Heart right ventricle (tissue), 16 donors: ENCODE measurements around the gene LARGE1. TPM values are rescaled to one million over a fixed set of nuclear protein-coding genes. Genes with fewer than 3 reads are reported as not detected.

Experiments used
- ATAC-seq, 8 donors: fragments of 200-7000 bp; cut with Tn5 transposase; one replicate each; pipeline ENCODE4 v1.9.1; 2020; ENCODE audit warnings: mild to moderate bottlenecking in 8 of 8, moderate library complexity in 8 of 8, moderate number of reproducible peaks in 1 of 8
- DNase-seq, 2 donors: peaks; one replicate each; pipeline ENCODE4 v3.0.0-alpha.2; 2020
- H3K27ac ChIP-seq, 10 donors: fragments of 200-600 bp; sonication (generic) in 2 of 10; one replicate each; pipeline versions ENCODE4 v1.5.0 to v1.8.0; 2020 to 2022; ENCODE audit warnings: mild to moderate bottlenecking in 3 of 10
- H3K27me3 ChIP-seq, 7 donors: fragments of 200-600 bp; one replicate each; pipeline ENCODE4 v1.8.0; 2021 to 2022; ENCODE audit warnings: mild to moderate bottlenecking in 2 of 7
- H3K36me3 ChIP-seq, 9 donors: fragments of 200-600 bp; sonication (generic) in 1 of 9; one replicate each; pipeline versions ENCODE4 v1.5.0 to v1.8.0; 2020 to 2022; ENCODE audit warnings: mild to moderate bottlenecking in 2 of 9
- H3K4me1 ChIP-seq, 9 donors: fragments of 200-600 bp; sonication (generic) in 1 of 9; one replicate each; pipeline versions ENCODE4 v1.5.0 to v1.8.0; 2020 to 2022; ENCODE audit warnings: mild to moderate bottlenecking in 4 of 9
- H3K4me3 ChIP-seq, 10 donors: fragments of 200-600 bp; sonication (generic) in 2 of 10; one replicate each; pipeline versions ENCODE4 v1.5.0 to v1.8.0; 2020 to 2022; ENCODE audit warnings: mild to moderate bottlenecking in 7 of 10, moderate library complexity in 2 of 10
- H3K9me3 ChIP-seq, 11 donors: fragments of 200-600 bp in 10 of 11; sonication (generic) in 2 of 11; one replicate each; pipeline versions ENCODE4 v1.5.0 to v1.8.0; 2013 to 2022; ENCODE audit warnings: mild to moderate bottlenecking in 2 of 11, control low read depth in 1 of 11, moderate library complexity in 1 of 11
- WGBS, 2 donors: extraction: QIAGEN DNeasy Blood & Tissue Kit; methylation state at CpG; one replicate each; pipeline ENCODE4 v1.1.7; 2013; ENCODE audit warnings: inconsistent platforms in 1 of 2; 5-methylcytosine and 5-hydroxymethylcytosine counted together
- intact Hi-C, 10 donors: fragments of 100-400 bp; cut with DNase I; formaldehyde crosslinking; loops; one replicate each; pipeline versions ENCODE4 v1.11.1 to v1.14.2; 2022
- polyA plus RNA-seq, 2 donors: library from polyadenylated mRNA; stranded (reverse); fragments of 200-250 nt; gene quantifications; one replicate each; pipeline ENCODE4 v1.2.3, GENCODE V29; 2013
- total RNA-seq, 10 donors: library from RNA; stranded (reverse); fragmentation: NEBNext Ultra II Directional in 3 of 10; extraction: Animal tissue kit (Norgen Biotek cat#: 25700) in 3 of 10; gene quantifications; one replicate each; pipeline versions ENCODE4 v1.2.1 to v1.2.4, GENCODE V29; 2021 to 2023
- TF ChIP-seq, protein P1 (sequence below), 9 donors: fragments of 200-600 bp; sonication (generic) in 2 of 9; IDR thresholded peaks; one replicate each; pipeline versions ENCODE4 v1.5.0 to v1.8.0; 2021 to 2022; ENCODE audit warnings: antibody characterized with exemption in 9 of 9, mild to moderate bottlenecking in 5 of 9, moderate library complexity in 1 of 9
- donor health status: Arrhythmogenic right ventricular cardiomyopathy.
- donor health status: ischemic (EF 13 %, LVEDD 7.1; RV severe dilation, severe dysfunction).
- donor health status: healthy with polysubstance abuse.
- donor health status: DM: no; HTN: yes; CAD: no.
- donor health status: DM: no; HTN: no; CAD: no.
- donor health status: ischemic (EF 25% LVEDD 6.9; RV normal size, moderate dysfunction).
- donor health status: ischemic (EF 25% LVEDD 5.7; RV mildly dilated, moderate dysfunction).
- donor health status: healthy.
- donor health status: DM: yes; HTN: yes; CAD: no.
- donor health status: Ischemic cardiomyopathy.
- donor health status: ischemic (EF 35%, LVEDD 5.7; RV mildly dilated, moderate dysfunction).
- donor health status: nonischemic (EF 11% LVEDD 7.7; RV severe dilation, severe dysfunction).
- donor health status: DM: yes; HTN: yes; CAD: no.
- donor health status: PGD.
- donor health status: ischemic (EF 29% LVEDD 5.4; RV normal size, mild dysfunction).
- donor health status: nonischemic (EF 23%, LVEDD 6.1; RV moderate dilation, normal function).

Gene LARGE1
- total and polyA plus RNA-seq, 12 donors = 33.7 to 184 (median 144) TPM

DNA sequence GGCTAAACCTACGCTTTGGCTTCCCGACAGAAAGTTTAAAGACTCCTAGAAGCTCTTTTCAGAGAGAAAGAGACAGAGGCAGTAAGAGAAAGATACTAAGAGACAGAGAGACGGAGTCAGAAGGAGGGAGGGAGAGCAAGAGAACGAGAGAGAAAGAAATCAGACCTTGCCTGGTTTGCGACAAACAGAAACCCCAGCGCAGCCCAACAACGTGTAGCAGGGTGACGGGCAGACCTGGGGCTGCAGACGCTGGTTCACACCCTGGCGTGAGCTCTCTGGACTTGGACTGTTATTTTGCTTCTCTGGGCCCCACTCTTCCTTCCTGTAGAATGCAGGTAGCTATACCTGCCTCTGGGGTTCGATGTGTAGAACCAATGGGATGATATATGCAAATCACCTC lies 617.7 kb downstream of the LARGE1 start:
- intact Hi-C loops = loop anchor here (1.0 to 10.0 kb wide), 19 partner anchors 165 to 1722 kb away; partner anchors contain the start of gene LARGE1 (in 4 of the 10)
- WGBS, 2 donors = 56 to 57% methylated on average over 11 of the region's 11 CpGs
- DNase-seq (no peak), ATAC-seq (peak in 6 of 8 donors; percentile 6 to 38 (median 22))
- Histone ChIP-seq H3K36me3 (peaks cover 0 to 20% (median 0%) of the 10 kb centered on the region in 9 donors), H3K4me3 (peak overlapping the region in 2 of 10 donors; percentile 3 to 16), H3K27me3 (no peaks in the 10 kb centered on the region), H3K27ac (peak overlapping the region in 7 of 10 donors; percentile 6 to 72 (median 57)), H3K9me3 (no peaks in the 10 kb centered on the region), H3K4me1 (peaks cover 5 to 35% (median 16%) of the 10 kb centered on the region in 9 donors)
- TF ChIP-seq, protein P1, sequence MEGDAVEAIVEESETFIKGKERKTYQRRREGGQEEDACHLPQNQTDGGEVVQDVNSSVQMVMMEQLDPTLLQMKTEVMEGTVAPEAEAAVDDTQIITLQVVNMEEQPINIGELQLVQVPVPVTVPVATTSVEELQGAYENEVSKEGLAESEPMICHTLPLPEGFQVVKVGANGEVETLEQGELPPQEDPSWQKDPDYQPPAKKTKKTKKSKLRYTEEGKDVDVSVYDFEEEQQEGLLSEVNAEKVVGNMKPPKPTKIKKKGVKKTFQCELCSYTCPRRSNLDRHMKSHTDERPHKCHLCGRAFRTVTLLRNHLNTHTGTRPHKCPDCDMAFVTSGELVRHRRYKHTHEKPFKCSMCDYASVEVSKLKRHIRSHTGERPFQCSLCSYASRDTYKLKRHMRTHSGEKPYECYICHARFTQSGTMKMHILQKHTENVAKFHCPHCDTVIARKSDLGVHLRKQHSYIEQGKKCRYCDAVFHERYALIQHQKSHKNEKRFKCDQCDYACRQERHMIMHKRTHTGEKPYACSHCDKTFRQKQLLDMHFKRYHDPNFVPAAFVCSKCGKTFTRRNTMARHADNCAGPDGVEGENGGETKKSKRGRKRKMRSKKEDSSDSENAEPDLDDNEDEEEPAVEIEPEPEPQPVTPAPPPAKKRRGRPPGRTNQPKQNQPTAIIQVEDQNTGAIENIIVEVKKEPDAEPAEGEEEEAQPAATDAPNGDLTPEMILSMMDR (IDR thresholded peaks at IDR 0.05) = no peak

DNA sequence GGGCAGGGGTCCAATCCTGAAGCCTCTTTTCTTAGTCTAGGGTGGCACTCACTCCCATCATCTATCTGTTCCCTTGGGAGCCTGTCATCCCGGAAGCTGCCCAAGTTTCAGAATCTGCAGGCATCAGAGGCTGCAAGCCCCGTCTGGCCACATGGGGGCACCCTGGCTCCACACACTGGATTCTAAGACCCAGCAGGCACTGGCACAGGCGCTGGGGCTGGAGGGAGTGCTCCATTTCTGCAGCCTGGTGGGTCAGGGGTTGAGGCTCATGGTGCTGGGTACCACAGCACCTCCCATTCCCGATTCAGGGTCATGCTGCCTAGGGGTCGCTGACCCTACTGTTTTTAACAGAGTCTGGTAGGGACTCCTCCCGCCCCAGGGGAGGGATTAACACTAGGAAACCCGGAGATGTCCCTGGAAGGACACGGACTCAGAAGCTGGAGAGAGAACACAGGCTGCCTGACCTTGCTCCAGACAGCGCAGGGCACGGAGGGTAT lies 618.2 kb downstream of the LARGE1 start:
- 8 to 10% methylated on average over 10 of the region's 10 CpGs for WGBS, 2 donors
- DNase-seq = peak; percentile 82 to 85
- H3K9me3 ChIP-seq = no peaks in the 10 kb centered on the region
- intact Hi-C loops = loop anchor here (1.0 to 10.0 kb wide), 19 partner anchors 165 to 1723 kb away; partner anchors contain the start of gene LARGE1 (in 4 of the 10)
- ATAC-seq = peak; percentile 86 to 92 (median 90)
- H3K36me3 ChIP-seq = peaks cover 0 to 20% (median 0%) of the 10 kb centered on the region in 9 donors
- H3K4me3 ChIP-seq = peak overlapping the region in 2 of 10 donors; percentile 3 to 16
- no peaks in the 10 kb centered on the region for H3K27me3 ChIP-seq
- TF ChIP-seq, protein P1 (IDR thresholded peaks at IDR 0.05) = peak; percentile 90 to 98 (median 96)
- H3K4me1 ChIP-seq = peaks cover 5 to 35% (median 16%) of the 10 kb centered on the region in 9 donors
- peak overlapping the region in 7 of 10 donors; percentile 6 to 72 (median 57) for H3K27ac ChIP-seq

DNA sequence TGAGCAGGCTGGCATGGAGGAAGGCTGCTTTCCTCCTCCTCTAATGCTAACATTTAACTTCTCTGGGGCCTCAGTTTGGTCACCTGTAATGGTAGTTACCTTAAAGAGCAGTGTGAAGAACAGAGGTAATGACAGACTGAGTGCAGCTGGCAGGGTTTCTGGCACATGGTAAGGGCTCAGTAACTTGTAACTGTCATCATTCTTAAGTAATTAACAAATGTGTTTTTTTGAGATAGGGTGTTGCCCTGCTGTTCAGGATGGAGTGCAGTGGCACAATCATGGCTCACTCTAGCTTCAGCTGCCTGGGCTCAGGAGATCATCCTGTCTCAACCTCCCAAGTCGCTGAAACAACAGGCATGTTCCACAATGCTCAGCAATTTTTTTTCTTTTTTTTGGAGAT lies 620.1 kb downstream of the LARGE1 start:
- no peak overlapping the region for H3K4me3 ChIP-seq
- H3K27me3 ChIP-seq = no peaks in the 10 kb centered on the region
- 36 to 51% methylated on average over 1 of the region's 1 CpG for WGBS, 2 donors
- H3K36me3 ChIP-seq = peaks cover 0 to 35% (median 0%) of the 10 kb centered on the region in 9 donors
- H3K9me3 ChIP-seq = no peaks in the 10 kb centered on the region
- peak in 7 of 8 donors; percentile 29 to 72 (median 53) for ATAC-seq
- DNase-seq = peak in 1 of 2 donors; percentile 32
- H3K4me1 ChIP-seq = peaks cover 5 to 35% (median 16%) of the 10 kb centered on the region in 9 donors
- intact Hi-C loops = loop anchor here (5.0 to 10.0 kb wide), 16 partner anchors 167 to 1725 kb away; partner anchors contain the start of gene LARGE1 (in 4 of the 10)
- TF ChIP-seq, protein P1 (IDR thresholded peaks at IDR 0.05) = no peak
- H3K27ac ChIP-seq = peak overlapping the region in 2 of 10 donors; percentile 4 to 6

DNA sequence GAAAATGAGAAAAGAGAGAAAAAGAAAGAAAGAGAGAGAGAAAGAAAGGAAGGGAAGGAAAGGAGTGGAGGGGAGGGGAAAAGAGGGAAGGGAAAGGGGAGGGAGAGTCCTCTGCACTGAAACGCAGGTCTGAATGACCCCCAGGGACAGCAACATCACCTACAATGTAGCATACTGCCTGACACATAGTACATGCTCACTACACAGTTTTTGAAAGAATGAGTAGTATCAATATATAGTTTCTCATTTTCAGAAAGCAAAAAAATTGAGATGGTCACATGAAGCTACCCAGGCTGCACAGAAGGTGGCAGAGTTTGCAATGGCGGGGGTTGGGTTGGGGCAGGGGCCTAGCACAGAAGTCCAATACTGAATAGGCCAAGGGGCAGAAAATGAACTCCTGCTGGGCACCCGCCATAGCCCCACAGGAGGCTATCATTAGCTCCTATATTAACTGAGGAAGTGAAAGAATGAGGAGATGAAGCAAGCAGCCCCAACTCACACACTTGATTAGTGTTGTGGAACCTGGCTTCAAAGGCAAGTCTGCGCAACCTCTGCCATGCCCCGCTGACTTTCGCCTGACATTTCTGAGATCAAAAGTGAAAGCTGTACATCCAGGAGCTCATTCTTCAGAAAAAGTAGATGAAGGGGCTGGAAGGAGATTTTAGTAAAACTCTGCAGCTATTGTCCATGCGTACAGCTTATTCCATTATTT lies 620.9 kb downstream of the LARGE1 start:
- intact Hi-C loops = loop anchor here in 1 of 10 donors (10.0 kb wide), 1 partner anchor 805 kb away; no protein-coding TSS in a partner anchor
- peaks cover 5 to 35% (median 16%) of the 10 kb centered on the region in 9 donors for H3K4me1 ChIP-seq
- TF ChIP-seq, protein P1 (IDR thresholded peaks at IDR 0.05) = no peak
- H3K36me3 ChIP-seq = peaks cover 0 to 41% (median 0%) of the 10 kb centered on the region in 9 donors
- ATAC-seq (peak in 1 of 8 donors; percentile 7), DNase-seq (no peak)
- WGBS, 2 donors = 84 to 88% methylated on average over 7 of the region's 7 CpGs
- H3K9me3 ChIP-seq = no peaks in the 10 kb centered on the region
- H3K4me3 ChIP-seq = no peak overlapping the region
- no peak overlapping the region for H3K27ac ChIP-seq
- no peaks in the 10 kb centered on the region for H3K27me3 ChIP-seq
